ENCODE results near the gene PSEN1. TPM values are rescaled to one million over a fixed set of nuclear protein-coding genes. Genes with fewer than 3 reads are reported as not detected.
"Not testable (repeated sequence)": the region's sequence is repeated elsewhere in the genome, so short reads cannot be mapped to it uniquely, and the experiment has no call there.

The PSEN1 gene
- total RNA-seq, 1 experiment from 2014 or later = 68.3 TPM

- CTCF ChIA-PET = interaction anchor here (0.5 to 1.6 kb wide), 5 partner anchors 94 to 299 kb away, joined by 3 to 6 read pairs (median 3); no protein-coding TSS in a partner anchor
- peak; percentile 6 for TF ChIP-seq CTCF (IDR thresholded peaks at IDR 0.05; ENCODE audit: unreplicated experiment)
- peaks cover 29% of the 10 kb centered on the region for H3K36me3 Mint-ChIP-seq (ENCODE audit: insufficient read depth, unreplicated experiment)
- no peak overlapping the region for H3K27ac Mint-ChIP-seq (ENCODE audit: unreplicated experiment)
- DNase-seq = no peak
- no peaks in the 10 kb centered on the region for H3K9me3 Mint-ChIP-seq (ENCODE audit: low read depth, unreplicated experiment)
- H3K4me1 Mint-ChIP-seq (ENCODE audit: low read depth, unreplicated experiment) = no peaks in the 10 kb centered on the region
- intact Hi-C loops (cut with micrococcal nuclease; ENCODE audit: unreplicated experiment) = loop anchor here (1.0 kb wide), 1 partner anchor 299 kb away; no protein-coding TSS in a partner anchor
- BruUV-seq (replicated peaks) = no TSS peak
- H3K4me3 Mint-ChIP-seq (ENCODE audit: low read depth, unreplicated experiment) = no peak overlapping the region
- H3K27me3 Mint-ChIP-seq (ENCODE audit: unreplicated experiment) = no peaks in the 10 kb centered on the region
Measured at GRCh38 chr14:73173092-73173735, 36.9 kb downstream of the PSEN1 start.

- no peaks in the 10 kb centered on the region for H3K9me3 Mint-ChIP-seq (ENCODE audit: low read depth, unreplicated experiment)
- no peaks in the 10 kb centered on the region for H3K27me3 Mint-ChIP-seq (ENCODE audit: unreplicated experiment)
- no peak overlapping the region for H3K27ac Mint-ChIP-seq (ENCODE audit: unreplicated experiment)
- DNase-seq = no peak
- H3K4me1 Mint-ChIP-seq (ENCODE audit: low read depth, unreplicated experiment) = no peaks in the 10 kb centered on the region
- H3K4me3 Mint-ChIP-seq (ENCODE audit: low read depth, unreplicated experiment) = no peak overlapping the region
- CTCF ChIA-PET = no interaction called here
- TF ChIP-seq CTCF (IDR thresholded peaks at IDR 0.05; ENCODE audit: unreplicated experiment) = no peak
- no TSS peak for BruUV-seq (replicated peaks)
- intact Hi-C loops (cut with micrococcal nuclease; ENCODE audit: unreplicated experiment) = no loop called here
- peaks cover 17% of the 10 kb centered on the region for H3K36me3 Mint-ChIP-seq (ENCODE audit: insufficient read depth, unreplicated experiment)
Measured at GRCh38 chr14:73176685-73177084, 40.4 kb downstream of the PSEN1 start.

DNA sequence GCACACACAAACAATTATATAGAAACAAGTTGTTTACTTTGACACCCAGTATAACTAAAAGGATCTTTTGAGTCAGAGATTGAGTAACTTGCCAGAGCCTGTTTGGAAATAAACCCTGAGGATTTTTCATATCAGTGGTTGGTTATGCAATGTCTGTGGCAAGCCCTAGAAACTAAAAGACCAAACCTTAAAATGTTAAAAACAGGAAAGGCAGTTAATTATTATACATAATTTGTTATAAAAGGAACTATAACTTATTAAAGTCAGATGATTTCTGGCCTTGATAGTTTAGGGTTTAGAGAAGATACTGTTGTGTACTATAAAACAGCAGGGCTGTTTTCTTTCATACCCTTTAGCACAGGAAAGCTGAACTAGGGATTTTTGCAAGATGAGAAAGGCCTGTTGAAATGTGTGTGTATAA is 44.1 kb downstream of the PSEN1 start:
- Mint-ChIP-seq H3K9me3 (ENCODE audit: low read depth, unreplicated experiment) (no peaks in the 10 kb centered on the region), H3K4me3 (ENCODE audit: low read depth, unreplicated experiment) (no peak overlapping the region), H3K36me3 (ENCODE audit: insufficient read depth, unreplicated experiment) (peaks cover under 1% of the 10 kb centered on the region), H3K4me1 (ENCODE audit: low read depth, unreplicated experiment) (no peaks in the 10 kb centered on the region), H3K27me3 (ENCODE audit: unreplicated experiment) (no peaks in the 10 kb centered on the region), H3K27ac (ENCODE audit: unreplicated experiment) (no peak overlapping the region)
- CTCF ChIA-PET = no interaction called here
- intact Hi-C loops (cut with micrococcal nuclease; ENCODE audit: unreplicated experiment) = no loop called here
- no TSS peak for BruUV-seq (replicated peaks)
- no peak for TF ChIP-seq CTCF (IDR thresholded peaks at IDR 0.05; ENCODE audit: unreplicated experiment)
- no peak for DNase-seq

GRCh38 chr14:73180969-73181368 is 44.7 kb downstream of the PSEN1 start:
- H3K4me3 Mint-ChIP-seq (ENCODE audit: low read depth, unreplicated experiment); BruUV-seq (replicated peaks); CTCF ChIA-PET; H3K27me3 Mint-ChIP-seq (ENCODE audit: unreplicated experiment); intact Hi-C loops (cut with micrococcal nuclease; ENCODE audit: unreplicated experiment); DNase-seq; H3K36me3 Mint-ChIP-seq (ENCODE audit: insufficient read depth, unreplicated experiment); H3K27ac Mint-ChIP-seq (ENCODE audit: unreplicated experiment); H3K4me1 Mint-ChIP-seq (ENCODE audit: low read depth, unreplicated experiment); H3K9me3 Mint-ChIP-seq (ENCODE audit: low read depth, unreplicated experiment): not testable (repeated sequence)

- BruUV-seq (replicated peaks) = no TSS peak
- H3K36me3 Mint-ChIP-seq (ENCODE audit: insufficient read depth, unreplicated experiment) = peaks cover 38% of the 10 kb centered on the region
- no peaks in the 10 kb centered on the region for H3K4me1 Mint-ChIP-seq (ENCODE audit: low read depth, unreplicated experiment)
- intact Hi-C loops (cut with micrococcal nuclease; ENCODE audit: unreplicated experiment) = no loop called here
- no peak overlapping the region for H3K4me3 Mint-ChIP-seq (ENCODE audit: low read depth, unreplicated experiment)
- H3K27me3 Mint-ChIP-seq (ENCODE audit: unreplicated experiment) = no peaks in the 10 kb centered on the region
- CTCF ChIA-PET = no interaction called here
- H3K9me3 Mint-ChIP-seq (ENCODE audit: low read depth, unreplicated experiment) = no peaks in the 10 kb centered on the region
- no peak for TF ChIP-seq CTCF (IDR thresholded peaks at IDR 0.05; ENCODE audit: unreplicated experiment)
- H3K27ac Mint-ChIP-seq (ENCODE audit: unreplicated experiment) = no peak overlapping the region
- DNase-seq = no peak
Measured at GRCh38 chr14:73188501-73188911, 52.2 kb downstream of the PSEN1 start.

All from Calu3 (cell line).